ENCODE results near the gene GAP43.

GAP43 gene

GRCh38 chr3:115627180-115628074, 4.1 kb downstream of the GAP43 start:
- no peaks in the 10 kb centered on the region for H3K4me1 ChIP-seq (ENCODE audit: control insufficient read depth, insufficient read depth, low read length, poor library complexity, severe bottlenecking)
- no peaks in the 10 kb centered on the region for H3K9me3 ChIP-seq (ENCODE audit: control insufficient read depth, low read length)
- DNase-seq = no peak
- H3K27me3 ChIP-seq (replicated peaks; ENCODE audit: control insufficient read depth, insufficient read depth, low read length, poor library complexity, severe bottlenecking) = peaks cover 10% of the 10 kb centered on the region
- no peak overlapping the region for H3K4me3 ChIP-seq (ENCODE audit: insufficient read depth, low read depth, low read length, poor library complexity, severe bottlenecking)
- H3K27ac ChIP-seq (ENCODE audit: insufficient read depth, low read length, poor library complexity, severe bottlenecking) = no peak overlapping the region
- H3K36me3 ChIP-seq (ENCODE audit: control insufficient read depth, insufficient read depth, low read length) = no peaks in the 10 kb centered on the region

DNA sequence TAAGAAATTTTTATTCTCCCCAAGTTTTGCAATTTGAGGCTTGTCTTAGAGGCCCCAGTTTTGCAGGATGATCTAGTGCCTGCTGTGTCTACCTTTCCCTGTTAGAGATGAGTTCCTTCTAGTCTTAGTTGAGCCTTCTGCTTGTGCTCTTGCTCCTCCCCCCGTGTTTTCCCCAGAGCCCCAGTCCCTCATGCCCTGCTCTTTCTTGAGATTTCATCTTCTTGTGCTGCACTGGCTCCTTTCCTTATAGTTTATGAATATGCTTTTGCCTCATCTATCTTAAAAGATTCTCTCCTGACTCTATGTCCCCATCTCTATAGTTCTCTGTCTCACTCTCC, 4.7 kb downstream of the GAP43 start:
- Histone ChIP-seq H3K36me3 (ENCODE audit: control insufficient read depth, insufficient read depth, low read length) (no peaks in the 10 kb centered on the region), H3K27ac (ENCODE audit: insufficient read depth, low read length, poor library complexity, severe bottlenecking) (no peak overlapping the region), H3K9me3 (ENCODE audit: control insufficient read depth, low read length) (no peaks in the 10 kb centered on the region), H3K27me3 (replicated peaks; ENCODE audit: control insufficient read depth, insufficient read depth, low read length, poor library complexity, severe bottlenecking) (peaks cover 10% of the 10 kb centered on the region), H3K4me3 (ENCODE audit: insufficient read depth, low read depth, low read length, poor library complexity, severe bottlenecking) (no peak overlapping the region), H3K4me1 (ENCODE audit: control insufficient read depth, insufficient read depth, low read length, poor library complexity, severe bottlenecking) (no peaks in the 10 kb centered on the region)
- DNase-seq = no peak

- H3K27ac ChIP-seq (ENCODE audit: insufficient read depth, low read length, poor library complexity, severe bottlenecking) = no peak overlapping the region
- H3K9me3 ChIP-seq (ENCODE audit: control insufficient read depth, low read length) = no peaks in the 10 kb centered on the region
- DNase-seq = no peak
- no peaks in the 10 kb centered on the region for H3K4me1 ChIP-seq (ENCODE audit: control insufficient read depth, insufficient read depth, low read length, poor library complexity, severe bottlenecking)
- no peaks in the 10 kb centered on the region for H3K36me3 ChIP-seq (ENCODE audit: control insufficient read depth, insufficient read depth, low read length)
- H3K27me3 ChIP-seq (replicated peaks; ENCODE audit: control insufficient read depth, insufficient read depth, low read length, poor library complexity, severe bottlenecking) = peaks cover 9% of the 10 kb centered on the region
- H3K4me3 ChIP-seq (ENCODE audit: insufficient read depth, low read depth, low read length, poor library complexity, severe bottlenecking) = no peak overlapping the region
These were observed 7.5 kb downstream of the GAP43 start for GRCh38 chr3:115630850-115631249.

- H3K9me3 ChIP-seq (ENCODE audit: control insufficient read depth, low read length) = no peaks in the 10 kb centered on the region
- peaks cover 9% of the 10 kb centered on the region for H3K27me3 ChIP-seq (replicated peaks; ENCODE audit: control insufficient read depth, insufficient read depth, low read length, poor library complexity, severe bottlenecking)
- H3K36me3 ChIP-seq (ENCODE audit: control insufficient read depth, insufficient read depth, low read length) = no peaks in the 10 kb centered on the region
- no peak overlapping the region for H3K27ac ChIP-seq (ENCODE audit: insufficient read depth, low read length, poor library complexity, severe bottlenecking)
- no peaks in the 10 kb centered on the region for H3K4me1 ChIP-seq (ENCODE audit: control insufficient read depth, insufficient read depth, low read length, poor library complexity, severe bottlenecking)
- no peak overlapping the region for H3K4me3 ChIP-seq (ENCODE audit: insufficient read depth, low read depth, low read length, poor library complexity, severe bottlenecking)
- DNase-seq = no peak
These were observed 8.7 kb downstream of the GAP43 start for GRCh38 chr3:115632026-115632425.

- no peak for DNase-seq
- H3K9me3 ChIP-seq (ENCODE audit: control insufficient read depth, low read length) = no peaks in the 10 kb centered on the region
- H3K36me3 ChIP-seq (ENCODE audit: control insufficient read depth, insufficient read depth, low read length) = no peaks in the 10 kb centered on the region
- no peak overlapping the region for H3K27ac ChIP-seq (ENCODE audit: insufficient read depth, low read length, poor library complexity, severe bottlenecking)
- no peak overlapping the region for H3K4me3 ChIP-seq (ENCODE audit: insufficient read depth, low read depth, low read length, poor library complexity, severe bottlenecking)
- H3K4me1 ChIP-seq (ENCODE audit: control insufficient read depth, insufficient read depth, low read length, poor library complexity, severe bottlenecking) = no peaks in the 10 kb centered on the region
- H3K27me3 ChIP-seq (replicated peaks; ENCODE audit: control insufficient read depth, insufficient read depth, low read length, poor library complexity, severe bottlenecking) = peaks cover 9% of the 10 kb centered on the region
These were observed 10.2 kb downstream of the GAP43 start for GRCh38 chr3:115633467-115633866.

DNA sequence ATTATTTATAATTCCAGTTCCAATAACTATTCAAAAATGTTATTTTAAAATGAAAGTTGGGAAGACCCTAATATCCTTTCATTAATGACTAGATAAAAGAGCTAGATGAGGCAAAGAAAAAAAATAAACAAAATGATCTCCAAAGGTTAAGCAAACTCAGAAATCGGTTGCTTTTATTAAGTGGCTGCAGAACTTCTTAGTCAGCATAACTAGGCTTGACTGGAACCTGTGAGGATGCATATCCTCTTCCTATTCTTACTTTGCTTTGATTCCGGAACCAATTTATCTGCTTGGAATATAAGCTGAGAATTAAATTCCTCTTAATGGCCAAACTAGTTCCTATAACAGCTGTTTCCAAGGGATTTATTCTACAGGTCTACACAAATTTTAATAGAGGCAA, 10.7 kb downstream of the GAP43 start:
- Histone ChIP-seq H3K4me1 (ENCODE audit: control insufficient read depth, insufficient read depth, low read length, poor library complexity, severe bottlenecking) (no peaks in the 10 kb centered on the region), H3K4me3 (ENCODE audit: insufficient read depth, low read depth, low read length, poor library complexity, severe bottlenecking) (no peak overlapping the region), H3K36me3 (ENCODE audit: control insufficient read depth, insufficient read depth, low read length) (no peaks in the 10 kb centered on the region), H3K27ac (ENCODE audit: insufficient read depth, low read length, poor library complexity, severe bottlenecking) (no peak overlapping the region), H3K9me3 (ENCODE audit: control insufficient read depth, low read length) (no peaks in the 10 kb centered on the region), H3K27me3 (replicated peaks; ENCODE audit: control insufficient read depth, insufficient read depth, low read length, poor library complexity, severe bottlenecking) (peaks cover 9% of the 10 kb centered on the region)
- DNase-seq = no peak

DNA sequence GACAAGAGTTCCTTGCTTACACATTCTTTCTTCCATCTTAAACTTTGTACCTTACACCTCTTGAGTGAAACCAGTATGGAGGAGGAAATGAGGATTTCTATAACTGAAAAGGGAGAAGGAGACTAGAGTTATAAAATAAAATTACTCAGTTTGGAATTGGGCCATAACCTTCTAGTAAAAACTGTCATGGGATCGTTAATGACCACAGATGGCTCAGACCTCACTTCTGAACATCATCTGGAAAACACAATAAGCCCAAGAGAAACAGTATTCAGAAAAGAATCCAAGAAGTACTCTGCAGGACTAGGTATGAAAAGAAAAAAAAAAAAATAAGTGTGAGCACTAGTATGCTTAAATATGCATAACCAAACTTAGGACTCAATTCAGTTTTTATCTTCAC, 12.1 kb downstream of the GAP43 start:
- DNase-seq = no peak
- Histone ChIP-seq H3K27ac (ENCODE audit: insufficient read depth, low read length, poor library complexity, severe bottlenecking) (no peak overlapping the region), H3K27me3 (replicated peaks; ENCODE audit: control insufficient read depth, insufficient read depth, low read length, poor library complexity, severe bottlenecking) (peaks cover 3% of the 10 kb centered on the region), H3K4me3 (ENCODE audit: insufficient read depth, low read depth, low read length, poor library complexity, severe bottlenecking) (no peak overlapping the region), H3K9me3 (ENCODE audit: control insufficient read depth, low read length) (no peaks in the 10 kb centered on the region), H3K4me1 (ENCODE audit: control insufficient read depth, insufficient read depth, low read length, poor library complexity, severe bottlenecking) (no peaks in the 10 kb centered on the region), H3K36me3 (ENCODE audit: control insufficient read depth, insufficient read depth, low read length) (no peaks in the 10 kb centered on the region)

DNA sequence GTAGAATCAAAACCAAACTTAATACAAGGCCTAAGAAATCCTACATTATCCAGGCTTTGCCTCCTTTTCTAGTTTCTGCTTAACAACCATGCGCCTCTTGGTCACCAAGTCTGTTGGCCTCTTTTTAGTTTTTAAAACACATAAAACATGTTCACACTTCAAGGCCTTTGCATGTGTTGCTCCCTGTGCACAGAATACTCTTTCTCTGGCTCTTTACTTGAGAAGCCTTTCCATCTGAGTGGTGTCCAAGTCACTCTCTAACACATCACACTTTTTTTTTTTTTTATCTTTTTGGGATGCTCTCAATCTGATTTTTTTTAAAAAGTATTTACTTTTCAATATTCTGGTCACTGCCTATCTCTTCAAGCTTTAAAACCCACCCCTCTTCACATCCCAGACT, 14.9 kb downstream of the GAP43 start:
- Histone ChIP-seq H3K27ac (ENCODE audit: insufficient read depth, low read length, poor library complexity, severe bottlenecking) (no peak overlapping the region), H3K36me3 (ENCODE audit: control insufficient read depth, insufficient read depth, low read length) (no peaks in the 10 kb centered on the region), H3K27me3 (replicated peaks; ENCODE audit: control insufficient read depth, insufficient read depth, low read length, poor library complexity, severe bottlenecking) (peaks cover 3% of the 10 kb centered on the region), H3K9me3 (ENCODE audit: control insufficient read depth, low read length) (no peaks in the 10 kb centered on the region), H3K4me3 (ENCODE audit: insufficient read depth, low read depth, low read length, poor library complexity, severe bottlenecking) (no peak overlapping the region), H3K4me1 (ENCODE audit: control insufficient read depth, insufficient read depth, low read length, poor library complexity, severe bottlenecking) (no peaks in the 10 kb centered on the region)
- no peak for DNase-seq

GRCh38 chr3:115638991-115639390, 15.7 kb downstream of the GAP43 start:
- H3K4me3 ChIP-seq (ENCODE audit: insufficient read depth, low read depth, low read length, poor library complexity, severe bottlenecking) = no peak overlapping the region
- DNase-seq = no peak

DNA sequence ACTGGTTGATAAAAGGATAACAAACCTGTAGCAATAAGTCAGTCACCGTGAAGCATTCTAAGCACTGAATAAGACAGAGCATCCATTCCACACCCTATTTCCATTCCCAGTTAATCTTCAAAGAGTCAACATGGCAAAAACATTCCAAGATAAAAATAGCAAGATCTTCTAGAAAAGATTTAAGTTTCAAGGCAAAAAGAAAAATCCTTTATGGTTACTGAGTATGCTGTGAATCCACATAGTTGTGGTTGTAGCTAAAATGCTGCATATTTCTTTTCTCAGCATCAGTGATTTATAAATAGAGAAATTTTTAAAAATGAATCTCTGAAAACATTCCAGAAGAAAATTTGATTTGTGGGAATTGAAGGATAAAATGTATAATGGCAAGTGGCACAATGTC, 21.1 kb downstream of the GAP43 start:
- Histone ChIP-seq H3K9me3 (ENCODE audit: control insufficient read depth, low read length) (no peaks in the 10 kb centered on the region), H3K4me1 (ENCODE audit: control insufficient read depth, insufficient read depth, low read length, poor library complexity, severe bottlenecking) (no peaks in the 10 kb centered on the region), H3K27ac (ENCODE audit: insufficient read depth, low read length, poor library complexity, severe bottlenecking) (no peak overlapping the region), H3K4me3 (ENCODE audit: insufficient read depth, low read depth, low read length, poor library complexity, severe bottlenecking) (no peak overlapping the region), H3K36me3 (ENCODE audit: control insufficient read depth, insufficient read depth, low read length) (no peaks in the 10 kb centered on the region), H3K27me3 (replicated peaks; ENCODE audit: control insufficient read depth, insufficient read depth, low read length, poor library complexity, severe bottlenecking) (no peaks in the 10 kb centered on the region)
- no peak for DNase-seq

More at GRCh38 chr3:115638991-115639390, 15.7 kb downstream of the GAP43 start:
- Histone ChIP-seq H3K27ac (ENCODE audit: insufficient read depth, low read length, poor library complexity, severe bottlenecking) (no peak overlapping the region), H3K9me3 (ENCODE audit: control insufficient read depth, low read length) (no peaks in the 10 kb centered on the region), H3K4me1 (ENCODE audit: control insufficient read depth, insufficient read depth, low read length, poor library complexity, severe bottlenecking) (no peaks in the 10 kb centered on the region), H3K27me3 (replicated peaks; ENCODE audit: control insufficient read depth, insufficient read depth, low read length, poor library complexity, severe bottlenecking) (peaks cover 3% of the 10 kb centered on the region), H3K36me3 (ENCODE audit: control insufficient read depth, insufficient read depth, low read length) (no peaks in the 10 kb centered on the region)

Data from effector memory CD4-positive, alpha-beta T cell (primary cell).